WTC11 (cell line): ENCODE results near the gene CNNM3.

Source experiments
- CREB1 ChIP-seq: sonication (generic); formaldehyde crosslinking; IDR thresholded peaks from 2 replicates; pipeline ENCODE4 v1.8.0; 2023; ENCODE audit warnings: mild to moderate bottlenecking, missing genetic modification reagents
- ELF4 ChIP-seq: sonication (generic); formaldehyde crosslinking; IDR thresholded peaks from 2 replicates; pipeline ENCODE4 v1.8.1; 2022; ENCODE audit warnings: low read depth, mild to moderate bottlenecking, moderate library complexity, missing genetic modification reagents
- ETV6 ChIP-seq: sonication (generic); formaldehyde crosslinking; IDR thresholded peaks from 2 replicates; pipeline ENCODE4 v1.8.1; 2022; ENCODE audit warnings: mild to moderate bottlenecking, missing genetic modification reagents
- NFYB ChIP-seq: sonication (generic); formaldehyde crosslinking; conservative IDR thresholded peaks from 2 replicates; pipeline ENCODE4 v1.8.0; 2022; ENCODE audit warnings: low read depth, missing genetic modification reagents
- SMAD3 ChIP-seq: sonication (generic); formaldehyde crosslinking; IDR thresholded peaks from 2 replicates; pipeline ENCODE4 v1.8.0; 2022; ENCODE audit warnings: missing genetic modification reagents, mild to moderate bottlenecking, borderline replicate concordance
- ZBTB21 ChIP-seq: sonication (generic); formaldehyde crosslinking; IDR thresholded peaks from 2 replicates; pipeline ENCODE4 v1.8.1; 2023; ENCODE audit warnings: mild to moderate bottlenecking, missing genetic modification reagents, borderline replicate concordance
- ZNF121 ChIP-seq: sonication (generic); formaldehyde crosslinking; IDR thresholded peaks from 2 replicates; pipeline ENCODE4 v1.8.0; 2023; ENCODE audit warnings: missing genetic modification reagents
- ZNF138 ChIP-seq: sonication (generic); formaldehyde crosslinking; conservative IDR thresholded peaks from 2 replicates; pipeline ENCODE4 v1.8.1; 2022; ENCODE audit warnings: mild to moderate bottlenecking, moderate library complexity, missing genetic modification reagents
- TF ChIP-seq, protein P1 (sequence below): sonication (generic); formaldehyde crosslinking; IDR thresholded peaks from 2 replicates; pipeline ENCODE4 v1.8.1; 2023; ENCODE audit warnings: mild to moderate bottlenecking, missing genetic modification reagents, moderate library complexity
- TF ChIP-seq, protein P2 (sequence below): sonication (generic); formaldehyde crosslinking; conservative IDR thresholded peaks from 2 replicates; pipeline ENCODE4 v1.8.1; 2022; ENCODE audit warnings: mild to moderate bottlenecking, missing genetic modification reagents
- TF ChIP-seq, protein P3 (sequence below): fragments of 200-600 bp; IDR thresholded peaks from 2 replicates; pipeline ENCODE4 v1.8.0; 2022; ENCODE audit warnings: antibody characterized with exemption
- TF ChIP-seq, protein P4 (sequence below): sonication (generic); formaldehyde crosslinking; IDR thresholded peaks from 2 replicates; pipeline ENCODE4 v1.8.0; 2022; ENCODE audit warnings: mild to moderate bottlenecking, missing genetic modification reagents
- TF ChIP-seq, protein P5 (sequence below): sonication (generic); formaldehyde crosslinking; IDR thresholded peaks from 2 replicates; pipeline ENCODE4 v1.8.1; 2022; ENCODE audit warnings: low read depth, missing genetic modification reagents, borderline replicate concordance

DNA sequence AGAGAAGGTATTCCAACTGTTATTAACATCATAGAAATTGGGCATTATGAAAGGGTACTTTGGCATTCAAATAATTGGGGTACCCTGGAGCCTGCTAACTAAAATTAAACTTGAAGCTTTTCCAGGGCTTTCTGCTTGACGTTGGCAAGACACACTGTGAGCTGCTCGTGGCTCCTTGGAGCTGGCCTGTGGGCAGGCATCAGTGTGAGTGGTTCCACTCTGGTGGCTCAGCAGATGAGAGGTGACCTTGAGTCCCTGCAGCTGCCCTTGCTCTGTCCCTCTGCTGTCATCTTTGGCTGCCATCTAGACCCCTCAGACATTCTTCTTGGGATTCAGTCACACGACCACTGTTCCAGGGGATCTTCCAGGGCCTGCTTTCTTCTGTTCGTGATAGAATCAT lies 6.7 kb downstream of the CNNM3 start:
- TF ChIP-seq, protein P1, sequence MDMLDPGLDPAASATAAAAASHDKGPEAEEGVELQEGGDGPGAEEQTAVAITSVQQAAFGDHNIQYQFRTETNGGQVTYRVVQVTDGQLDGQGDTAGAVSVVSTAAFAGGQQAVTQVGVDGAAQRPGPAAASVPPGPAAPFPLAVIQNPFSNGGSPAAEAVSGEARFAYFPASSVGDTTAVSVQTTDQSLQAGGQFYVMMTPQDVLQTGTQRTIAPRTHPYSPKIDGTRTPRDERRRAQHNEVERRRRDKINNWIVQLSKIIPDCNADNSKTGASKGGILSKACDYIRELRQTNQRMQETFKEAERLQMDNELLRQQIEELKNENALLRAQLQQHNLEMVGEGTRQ (CRISPR knock-in tag) = no peak
- TF ChIP-seq, protein P2, sequence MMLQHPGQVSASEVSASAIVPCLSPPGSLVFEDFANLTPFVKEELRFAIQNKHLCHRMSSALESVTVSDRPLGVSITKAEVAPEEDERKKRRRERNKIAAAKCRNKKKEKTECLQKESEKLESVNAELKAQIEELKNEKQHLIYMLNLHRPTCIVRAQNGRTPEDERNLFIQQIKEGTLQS = no peak
- TF ChIP-seq ZNF138 (CRISPR knock-in tag) = no peak
- TF ChIP-seq, protein P3, sequence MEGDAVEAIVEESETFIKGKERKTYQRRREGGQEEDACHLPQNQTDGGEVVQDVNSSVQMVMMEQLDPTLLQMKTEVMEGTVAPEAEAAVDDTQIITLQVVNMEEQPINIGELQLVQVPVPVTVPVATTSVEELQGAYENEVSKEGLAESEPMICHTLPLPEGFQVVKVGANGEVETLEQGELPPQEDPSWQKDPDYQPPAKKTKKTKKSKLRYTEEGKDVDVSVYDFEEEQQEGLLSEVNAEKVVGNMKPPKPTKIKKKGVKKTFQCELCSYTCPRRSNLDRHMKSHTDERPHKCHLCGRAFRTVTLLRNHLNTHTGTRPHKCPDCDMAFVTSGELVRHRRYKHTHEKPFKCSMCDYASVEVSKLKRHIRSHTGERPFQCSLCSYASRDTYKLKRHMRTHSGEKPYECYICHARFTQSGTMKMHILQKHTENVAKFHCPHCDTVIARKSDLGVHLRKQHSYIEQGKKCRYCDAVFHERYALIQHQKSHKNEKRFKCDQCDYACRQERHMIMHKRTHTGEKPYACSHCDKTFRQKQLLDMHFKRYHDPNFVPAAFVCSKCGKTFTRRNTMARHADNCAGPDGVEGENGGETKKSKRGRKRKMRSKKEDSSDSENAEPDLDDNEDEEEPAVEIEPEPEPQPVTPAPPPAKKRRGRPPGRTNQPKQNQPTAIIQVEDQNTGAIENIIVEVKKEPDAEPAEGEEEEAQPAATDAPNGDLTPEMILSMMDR = no peak
- TF ChIP-seq ETV6 = no peak
- no peak for TF ChIP-seq CREB1 (CRISPR knock-in tag)
- TF ChIP-seq ZBTB21 (CRISPR knock-in tag) = no peak
- TF ChIP-seq, protein P4, sequence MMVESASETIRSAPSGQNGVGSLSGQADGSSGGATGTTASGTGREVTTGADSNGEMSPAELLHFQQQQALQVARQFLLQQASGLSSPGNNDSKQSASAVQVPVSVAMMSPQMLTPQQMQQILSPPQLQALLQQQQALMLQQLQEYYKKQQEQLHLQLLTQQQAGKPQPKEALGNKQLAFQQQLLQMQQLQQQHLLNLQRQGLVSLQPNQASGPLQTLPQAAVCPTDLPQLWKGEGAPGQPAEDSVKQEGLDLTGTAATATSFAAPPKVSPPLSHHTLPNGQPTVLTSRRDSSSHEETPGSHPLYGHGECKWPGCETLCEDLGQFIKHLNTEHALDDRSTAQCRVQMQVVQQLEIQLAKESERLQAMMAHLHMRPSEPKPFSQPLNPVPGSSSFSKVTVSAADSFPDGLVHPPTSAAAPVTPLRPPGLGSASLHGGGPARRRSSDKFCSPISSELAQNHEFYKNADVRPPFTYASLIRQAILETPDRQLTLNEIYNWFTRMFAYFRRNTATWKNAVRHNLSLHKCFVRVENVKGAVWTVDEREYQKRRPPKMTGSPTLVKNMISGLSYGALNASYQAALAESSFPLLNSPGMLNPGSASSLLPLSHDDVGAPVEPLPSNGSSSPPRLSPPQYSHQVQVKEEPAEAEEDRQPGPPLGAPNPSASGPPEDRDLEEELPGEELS (CRISPR knock-in tag) = no peak
- no peak for TF ChIP-seq SMAD3
- no peak for TF ChIP-seq ELF4 (CRISPR knock-in tag)
- no peak for TF ChIP-seq ZNF121 (CRISPR knock-in tag)
- TF ChIP-seq, protein P5, sequence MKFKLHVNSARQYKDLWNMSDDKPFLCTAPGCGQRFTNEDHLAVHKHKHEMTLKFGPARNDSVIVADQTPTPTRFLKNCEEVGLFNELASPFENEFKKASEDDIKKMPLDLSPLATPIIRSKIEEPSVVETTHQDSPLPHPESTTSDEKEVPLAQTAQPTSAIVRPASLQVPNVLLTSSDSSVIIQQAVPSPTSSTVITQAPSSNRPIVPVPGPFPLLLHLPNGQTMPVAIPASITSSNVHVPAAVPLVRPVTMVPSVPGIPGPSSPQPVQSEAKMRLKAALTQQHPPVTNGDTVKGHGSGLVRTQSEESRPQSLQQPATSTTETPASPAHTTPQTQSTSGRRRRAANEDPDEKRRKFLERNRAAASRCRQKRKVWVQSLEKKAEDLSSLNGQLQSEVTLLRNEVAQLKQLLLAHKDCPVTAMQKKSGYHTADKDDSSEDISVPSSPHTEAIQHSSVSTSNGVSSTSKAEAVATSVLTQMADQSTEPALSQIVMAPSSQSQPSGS (CRISPR knock-in tag) = no peak
- no peak for TF ChIP-seq NFYB (CRISPR knock-in tag)
